Stimulated activated CD4-positive, alpha-beta T cell treated with anti-CD3 and anti-CD28 coated beads, Interleukin-12 subunit alpha, Interleukin-12 subunit beta, amount 100 ng/mL, for 48 hours (primary cell): ENCODE data around the gene UNC79.

Source experiments
- DNase-seq, 3 donors: peaks; one replicate each; pipeline ENCODE4 v3.0.0-alpha.2; 2020; ENCODE audit warnings: low read depth in 2 of 3, low spot score in 1 of 3

Gene UNC79

DNA sequence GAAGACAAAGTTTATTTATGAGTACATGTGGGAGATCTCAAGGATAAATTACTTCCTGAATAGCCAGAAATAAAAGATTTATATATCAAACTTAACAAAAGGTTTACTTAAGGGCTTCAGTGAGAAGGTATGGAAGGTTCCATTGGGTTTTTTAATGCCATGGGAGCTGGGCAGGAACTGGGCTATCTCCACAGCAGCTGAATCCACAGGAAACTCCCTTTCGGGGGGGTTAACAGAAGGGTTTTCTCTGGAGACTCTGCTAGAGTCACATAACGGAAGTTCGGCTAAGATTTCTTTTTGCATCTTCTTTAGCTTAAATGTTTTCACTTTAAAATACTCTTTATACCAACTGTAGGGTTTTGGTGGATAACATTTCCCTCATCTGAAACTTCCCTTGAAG lies 113.5 kb downstream of the UNC79 start:
- DNase-seq: no peak

DNA sequence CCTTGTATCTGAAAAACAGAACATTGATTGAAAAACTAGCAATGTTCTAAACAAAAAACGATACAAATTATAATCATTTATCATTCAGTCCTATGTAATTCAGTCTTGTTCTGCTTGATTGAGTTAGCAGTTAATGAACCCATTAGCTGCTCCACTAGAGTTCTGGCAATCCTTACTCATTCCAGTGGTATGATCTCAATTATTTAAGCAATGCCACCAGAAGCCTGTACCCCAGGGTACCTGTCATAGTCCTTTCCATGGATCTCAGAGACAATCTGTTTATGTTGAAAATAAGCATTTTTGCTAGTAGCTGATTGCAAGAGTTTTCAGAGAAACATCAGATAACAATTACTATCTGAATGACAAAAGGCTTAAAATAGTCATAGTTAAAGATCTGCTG lies 115.9 kb downstream of the UNC79 start:
- DNase-seq: no peak

DNA sequence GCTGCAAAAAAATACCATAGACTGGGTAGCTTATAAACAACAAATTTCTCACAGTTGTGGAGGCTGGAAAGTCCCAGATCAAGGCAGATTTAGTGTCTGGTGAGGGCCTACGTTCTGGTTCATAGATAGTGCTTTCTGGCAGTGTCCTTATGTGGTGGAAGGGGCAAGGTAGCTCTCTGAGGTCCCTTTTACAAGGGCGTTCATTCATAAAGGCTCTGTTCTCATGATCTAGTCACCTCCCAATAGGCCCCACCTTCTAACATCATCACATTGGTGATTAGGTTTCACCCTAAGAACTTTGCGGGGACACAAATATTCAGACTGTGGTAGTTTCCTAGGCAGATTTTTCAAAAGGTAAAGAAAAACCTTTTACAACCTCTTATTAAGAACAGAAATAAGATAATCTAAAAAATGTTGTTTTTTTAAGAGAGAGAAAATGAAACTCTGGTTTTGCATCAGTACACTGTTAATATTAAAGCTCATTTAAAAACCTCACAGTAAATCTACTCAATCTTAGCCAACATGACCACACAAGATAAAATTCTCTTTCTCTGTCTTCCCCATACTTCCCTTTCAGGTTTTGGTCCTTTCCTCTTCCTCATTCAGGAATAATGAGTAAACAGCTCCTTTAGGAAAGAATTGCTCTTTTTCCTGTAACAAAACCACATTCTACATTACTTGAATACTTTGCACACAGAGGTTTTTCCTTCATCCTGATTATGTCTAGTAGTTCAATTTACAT lies 117.5 kb downstream of the UNC79 start:
- no peak for DNase-seq

GRCh38 chr14:93549595-93549994 lies 118.9 kb downstream of the UNC79 start:
- no peak for DNase-seq

DNA sequence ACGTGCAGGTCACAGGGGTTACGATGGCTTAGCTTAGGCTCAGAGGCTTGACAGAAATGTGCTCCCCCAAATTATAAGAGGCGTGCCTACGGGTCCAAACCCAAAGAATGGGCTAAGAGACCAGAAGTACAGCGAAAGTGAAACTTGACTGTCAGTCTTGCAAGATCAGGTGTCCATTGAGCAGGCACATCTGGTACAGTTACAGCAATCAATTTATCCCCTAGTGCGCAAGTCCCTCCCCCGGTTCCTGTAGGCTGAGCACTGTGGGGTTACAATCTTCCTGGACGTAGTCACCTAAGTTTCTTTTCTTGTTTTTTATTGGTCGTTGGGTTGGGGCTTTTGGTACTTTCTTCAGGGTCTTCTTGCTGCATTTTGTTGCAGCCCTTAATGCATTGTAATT lies 134.2 kb downstream of the UNC79 start:
- no peak for DNase-seq

DNA sequence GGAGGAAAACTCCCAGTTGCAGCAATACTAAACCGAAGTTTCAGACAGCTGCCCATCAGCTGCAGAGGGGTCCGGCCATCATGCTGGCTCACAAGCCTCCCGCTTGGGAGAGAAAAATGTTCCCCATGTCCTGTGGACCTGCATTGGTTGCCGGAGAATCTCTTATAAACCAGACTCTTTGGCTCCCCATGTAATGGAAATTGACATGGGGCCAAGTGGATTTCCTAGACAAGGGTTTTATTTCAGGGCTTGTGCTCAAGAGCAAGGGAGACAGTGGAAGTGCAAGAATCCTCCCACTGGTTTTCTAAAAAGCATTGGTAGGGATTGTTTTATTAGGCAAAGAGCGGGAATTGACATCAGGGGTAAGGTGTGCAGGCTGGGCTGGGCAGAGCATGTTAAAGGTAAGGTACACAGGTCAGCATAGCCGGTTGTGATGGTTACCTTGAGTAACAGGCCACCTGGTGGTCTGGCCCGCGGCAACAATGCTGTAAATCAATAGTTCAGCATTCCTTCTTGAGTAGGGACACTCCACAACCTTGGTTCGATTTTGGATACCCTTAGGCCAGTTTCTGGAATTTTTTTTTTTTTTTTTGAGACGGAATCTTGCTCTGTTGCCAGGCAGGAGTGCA lies 135.4 kb downstream of the UNC79 start:
- DNase-seq: no peak

DNA sequence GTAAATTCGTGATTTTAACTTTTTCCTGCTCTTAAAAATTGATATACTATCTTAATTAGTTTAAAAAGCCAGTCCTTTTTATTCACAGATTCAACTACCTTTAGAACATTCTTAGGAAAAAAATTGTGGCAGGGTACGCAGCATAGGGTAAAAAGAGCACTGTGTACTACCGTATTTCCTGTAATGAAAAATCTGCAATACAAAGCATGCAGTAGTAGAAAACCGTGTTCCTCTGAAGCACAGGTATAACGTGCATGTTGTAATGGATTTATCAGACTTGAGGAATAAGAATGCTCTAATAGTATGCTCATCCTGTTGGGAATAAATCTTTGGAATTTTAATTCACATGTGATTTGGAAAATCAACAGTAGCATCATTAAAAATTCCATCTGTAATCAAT lies 140.5 kb downstream of the UNC79 start:
- no peak for DNase-seq

DNA sequence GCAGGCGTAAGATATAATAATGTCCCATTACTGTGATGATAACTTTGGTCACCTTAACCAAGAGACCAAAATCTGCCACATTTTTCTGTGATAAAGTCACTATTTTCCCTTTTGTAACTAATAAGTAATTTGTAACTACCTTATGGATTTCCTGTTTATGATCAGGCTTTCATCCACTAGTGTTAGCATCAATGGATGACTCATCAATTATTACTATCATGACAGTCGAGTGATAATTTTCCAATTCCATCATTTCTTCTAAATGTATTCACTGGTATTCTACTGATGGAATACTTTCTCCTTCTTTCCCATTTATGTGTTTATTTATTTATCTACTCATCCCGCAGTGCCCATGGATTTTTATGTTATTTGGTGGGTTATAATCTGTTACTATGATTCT lies 148.4 kb downstream of the UNC79 start:
- DNase-seq: no peak

- no peak for DNase-seq
Observed at GRCh38 chr14:93582516-93582915, 151.8 kb downstream of the UNC79 start.

DNA sequence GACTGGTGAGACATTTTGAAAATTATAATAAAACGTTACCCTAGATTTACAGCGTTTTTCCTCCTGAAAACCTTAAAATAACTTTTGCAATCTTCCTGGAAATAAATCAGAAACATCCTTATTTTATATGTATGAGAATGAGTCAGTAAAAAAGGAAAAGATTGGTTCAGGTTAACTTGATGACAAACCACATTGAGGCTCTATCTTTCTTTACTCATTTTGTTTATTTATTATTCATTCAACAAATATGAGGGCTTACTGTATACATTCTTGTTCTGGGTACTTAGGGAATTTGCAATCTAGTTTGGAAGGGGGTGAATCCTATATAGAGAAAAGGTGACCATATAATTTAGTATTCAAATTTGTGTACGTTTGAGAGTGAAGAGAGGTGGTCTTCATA lies 156.6 kb downstream of the UNC79 start:
- DNase-seq: no peak

GRCh38 chr14:93591506-93591905 lies 160.8 kb downstream of the UNC79 start:
- DNase-seq: no peak

DNA sequence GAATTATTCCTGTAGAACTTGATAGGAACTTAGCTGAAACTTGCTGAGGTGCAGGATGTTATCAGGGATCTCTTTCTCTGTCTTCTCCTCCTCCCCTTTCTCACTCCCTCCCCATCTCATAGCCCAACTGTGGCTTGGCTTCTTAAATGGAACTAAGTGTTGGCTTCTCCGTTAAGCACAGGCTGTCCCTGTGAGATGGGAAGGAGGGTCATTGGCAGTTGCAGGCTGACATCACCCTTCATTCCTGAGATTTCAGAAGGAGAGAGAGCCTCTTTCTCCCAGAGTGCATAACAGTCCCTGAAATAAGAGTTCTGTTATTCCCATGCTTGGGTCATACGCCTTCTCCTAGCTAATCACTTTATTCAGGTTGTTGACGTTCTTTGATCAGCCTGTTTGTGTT lies 162.0 kb downstream of the UNC79 start:
- no peak for DNase-seq

- DNase-seq: no peak
Observed at GRCh38 chr14:93606091-93606490, 175.4 kb downstream of the UNC79 start.

DNA sequence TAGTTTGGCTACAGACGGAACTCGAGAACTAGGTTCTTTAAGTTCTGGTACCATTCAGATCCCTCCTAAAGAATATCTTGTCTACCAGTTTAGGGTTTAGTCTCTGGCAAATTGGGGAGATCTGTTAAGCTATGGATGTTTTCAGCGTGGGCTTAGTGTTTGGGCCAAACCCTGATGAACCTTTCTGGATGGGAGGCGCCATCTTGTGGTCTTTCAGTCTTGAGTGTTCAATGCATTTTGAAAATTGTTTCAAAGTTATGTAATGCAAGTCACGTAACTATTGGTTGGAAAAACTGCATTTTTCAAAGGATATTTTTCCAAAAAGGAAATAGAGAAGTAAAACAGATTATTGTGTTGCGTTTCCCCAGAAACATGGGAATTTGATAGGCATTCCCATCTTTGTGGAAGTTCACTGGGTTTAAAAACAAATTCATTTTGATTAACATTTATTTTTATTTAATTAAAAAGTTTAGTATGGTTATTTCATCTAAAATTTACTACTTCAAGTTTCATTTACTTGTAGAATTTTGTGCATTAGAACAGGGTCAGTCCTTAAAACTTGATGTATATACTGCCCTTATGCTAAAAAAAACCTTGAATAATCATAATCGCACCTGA lies 188.5 kb downstream of the UNC79 start:
- peak in 2 of 3 donors; percentile 8 to 21 for DNase-seq

DNA sequence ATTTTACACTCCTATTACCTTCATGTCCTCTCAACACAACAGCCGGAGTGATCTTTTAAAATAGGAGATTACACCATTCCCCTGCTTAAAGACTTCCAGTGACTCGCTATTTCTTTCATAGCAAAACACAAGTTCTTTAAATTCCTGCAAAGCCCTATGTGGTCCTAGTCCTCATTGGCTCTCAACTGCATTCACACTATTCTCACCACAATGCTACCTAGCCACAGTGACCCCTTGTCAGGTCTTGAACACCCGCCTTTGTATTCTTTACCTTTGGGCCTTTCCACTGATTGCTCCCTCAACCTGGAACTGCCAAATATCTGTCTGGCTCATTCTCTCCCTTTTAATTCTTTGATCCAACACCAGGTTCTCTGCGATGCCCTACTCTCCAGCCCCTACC lies 197.3 kb downstream of the UNC79 start:
- no peak for DNase-seq

DNA sequence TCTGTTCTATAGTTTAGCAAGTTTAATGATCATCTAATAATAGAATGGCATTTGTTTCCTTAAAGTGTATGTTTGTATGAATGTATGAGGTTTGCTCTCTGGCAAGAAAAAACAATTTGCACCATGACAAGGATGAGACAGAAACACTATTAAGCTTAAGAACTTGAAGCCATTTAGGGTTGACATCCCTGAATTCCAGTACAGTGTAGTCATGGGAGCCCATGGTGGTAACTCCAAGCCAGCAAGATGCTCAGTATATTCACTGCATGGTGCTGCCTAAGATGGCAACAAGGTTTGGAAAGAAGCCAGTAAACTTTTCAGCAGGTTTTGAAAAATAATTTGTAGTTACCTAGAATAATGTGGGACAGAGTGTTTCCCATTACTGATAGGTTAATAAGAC lies 198.9 kb downstream of the UNC79 start:
- no peak for DNase-seq

DNA sequence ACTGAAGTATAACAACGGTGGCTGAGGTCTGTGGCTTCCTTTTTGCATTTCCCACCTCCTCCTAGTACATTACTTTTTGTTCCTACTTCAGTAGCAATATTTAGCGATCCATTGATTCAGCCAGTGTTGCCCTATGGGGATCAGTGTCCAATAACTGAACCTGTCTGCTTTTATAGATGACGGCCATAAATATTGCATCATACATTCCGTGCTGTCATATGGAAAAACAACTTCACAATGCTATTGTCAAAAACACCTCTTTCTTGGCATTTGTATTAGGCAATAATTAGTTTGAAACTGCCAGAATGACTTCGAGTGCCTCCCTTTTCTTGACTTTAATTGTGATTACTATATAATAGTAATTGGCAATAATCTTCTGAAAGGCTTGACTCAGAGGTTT lies 208.1 kb downstream of the UNC79 start:
- no peak for DNase-seq

GRCh38 chr14:93643127-93643526 lies 212.4 kb downstream of the UNC79 start:
- DNase-seq: no peak

DNA sequence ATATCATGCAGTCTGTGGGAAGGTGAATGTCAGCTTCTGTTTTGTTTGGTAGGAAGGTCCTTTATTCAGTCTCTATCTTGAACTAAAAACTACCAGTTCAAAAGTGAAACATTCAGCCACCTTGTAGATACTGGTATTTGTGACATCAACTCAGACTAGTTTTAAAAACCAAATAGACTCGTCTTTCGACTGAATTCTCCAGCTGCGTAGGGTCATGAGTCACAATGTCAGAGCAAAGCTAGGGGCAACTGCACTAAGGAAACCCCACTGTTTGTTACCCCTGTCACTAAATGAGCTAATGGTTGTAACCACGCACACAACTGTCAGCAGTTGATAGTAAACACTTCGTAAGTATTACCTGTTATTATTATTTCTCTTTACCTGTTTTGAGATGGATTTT lies 212.9 kb downstream of the UNC79 start:
- DNase-seq: no peak

DNA sequence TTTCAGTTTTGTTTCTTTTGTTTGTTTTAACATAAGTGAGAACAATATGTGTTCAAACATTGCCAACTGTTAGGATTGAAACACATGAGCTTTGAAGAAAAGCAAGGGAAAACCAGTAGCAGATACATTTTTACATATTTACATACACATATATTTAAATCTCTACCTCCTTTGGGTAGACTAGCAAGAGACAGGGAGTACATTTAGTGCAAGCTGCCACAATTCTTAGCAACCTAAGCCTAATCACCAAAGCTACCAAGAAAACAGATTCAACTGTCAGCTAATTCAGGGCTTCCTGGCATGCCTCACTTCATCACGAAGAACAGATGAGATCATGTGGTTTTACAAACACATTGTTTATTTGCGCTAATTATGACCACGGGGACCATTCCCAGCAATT lies 214.5 kb downstream of the UNC79 start:
- DNase-seq: no peak

- peak; percentile 6 to 27 (median 16) for DNase-seq
Observed at GRCh38 chr14:93648440-93649168, 217.9 kb downstream of the UNC79 start.

GRCh38 chr14:93654599-93654998 lies 223.9 kb downstream of the UNC79 start:
- DNase-seq: no peak
